Fibroblast of mammary gland (primary cell): ENCODE measurements around the gene KRTAP5-2.

ENCODE experiments used
- DNase-seq: peaks from one replicate; pipeline ENCODE4 v3.0.0-alpha.2; 2010; ENCODE audit warnings: low read depth
- H3K4me3 ChIP-seq: 2 replicates; pipeline ENCODE4 v1.5.1; 2011; ENCODE audit warnings: low read depth, mild to moderate bottlenecking, low read length, moderate library complexity; ENCODE audit not compliant: control insufficient read depth
- CTCF ChIP-seq: conservative IDR thresholded peaks from 2 replicates; pipeline ENCODE4 v1.5.1; 2011; ENCODE audit warnings: low read depth, low read length, inconsistent platforms; ENCODE audit not compliant: control insufficient read depth, insufficient read depth

KRTAP5-2 gene

GRCh38 chr11:1562469-1563148 lies 35.5 kb downstream of the KRTAP5-2 start:
- no peak for TF ChIP-seq CTCF
- no peak overlapping the region for H3K4me3 ChIP-seq
- no peak for DNase-seq

- no peak for DNase-seq
- H3K4me3 ChIP-seq = no peak overlapping the region
- TF ChIP-seq CTCF = no peak
Measured at GRCh38 chr11:1561955-1562354, 36.1 kb downstream of the KRTAP5-2 start.

GRCh38 chr11:1561266-1561665 lies 36.8 kb downstream of the KRTAP5-2 start:
- no peak for TF ChIP-seq CTCF
- no peak for DNase-seq
- no peak overlapping the region for H3K4me3 ChIP-seq

- no peak for DNase-seq
- no peak for TF ChIP-seq CTCF
- no peak overlapping the region for H3K4me3 ChIP-seq
Measured at GRCh38 chr11:1560649-1561251, 37.3 kb downstream of the KRTAP5-2 start.

GRCh38 chr11:1560002-1560648 lies 38.0 kb downstream of the KRTAP5-2 start:
- DNase-seq = no peak
- H3K4me3 ChIP-seq = no peak overlapping the region

GRCh38 chr11:1559111-1559951 lies 38.8 kb downstream of the KRTAP5-2 start:
- DNase-seq = no peak
- TF ChIP-seq CTCF = no peak
- no peak overlapping the region for H3K4me3 ChIP-seq

More at GRCh38 chr11:1560002-1560648, 38.0 kb downstream of the KRTAP5-2 start:
- no peak for TF ChIP-seq CTCF
